ENCODE measurements around the gene SRP54.
"Not testable (repeated sequence)": the region's sequence is repeated elsewhere in the genome, so short reads cannot be mapped to it uniquely, and the experiment has no call there.

The SRP54 gene

GRCh38 chr14:34982421-34983147, at the start of gene SRP54:
SRP54 (plus strand) TSS chr14:34982992; CDS start chr14:34996710, 13,718 bp downstream.
- H3K9me3 ChIP-seq (ENCODE audit: control insufficient read depth, low read length): no peaks in the 10 kb centered on the region
- H3K9ac ChIP-seq (ENCODE audit: low read length): peak within 1 kb of the TSS; percentile 98

GRCh38 chr14:34933301-34933700, 49.5 kb upstream of the SRP54 start:
- Histone ChIP-seq H3K9ac (ENCODE audit: low read length) (no peak overlapping the region), H3K27me3 (replicated peaks; ENCODE audit: control insufficient read depth, insufficient read depth, low read length) (no peaks in the 10 kb centered on the region), H3K4me1 (ENCODE audit: control insufficient read depth, insufficient read depth, low read length) (peaks cover 6% of the 10 kb centered on the region), H3K9me3 (ENCODE audit: control insufficient read depth, low read length) (no peaks in the 10 kb centered on the region), H3K36me3 (ENCODE audit: control insufficient read depth, insufficient read depth, low read length, severe bottlenecking) (no peaks in the 10 kb centered on the region), H3K4me3 (ENCODE audit: low read length) (no peak overlapping the region)
- no peak for DNase-seq (ENCODE audit: low read depth)

More at GRCh38 chr14:34982421-34983147, at the start of gene SRP54:
- DNase-seq (ENCODE audit: low read depth): peak; percentile 98
- Histone ChIP-seq H3K4me1 (ENCODE audit: control insufficient read depth, insufficient read depth, low read length) (peaks cover 25% of the 10 kb centered on the region), H3K36me3 (ENCODE audit: control insufficient read depth, insufficient read depth, low read length, severe bottlenecking) (no peaks in the 10 kb centered on the region), H3K27me3 (replicated peaks; ENCODE audit: control insufficient read depth, insufficient read depth, low read length) (no peaks in the 10 kb centered on the region), H3K4me3 (ENCODE audit: low read length) (peak within 1 kb of the TSS; percentile 96)

DNA sequence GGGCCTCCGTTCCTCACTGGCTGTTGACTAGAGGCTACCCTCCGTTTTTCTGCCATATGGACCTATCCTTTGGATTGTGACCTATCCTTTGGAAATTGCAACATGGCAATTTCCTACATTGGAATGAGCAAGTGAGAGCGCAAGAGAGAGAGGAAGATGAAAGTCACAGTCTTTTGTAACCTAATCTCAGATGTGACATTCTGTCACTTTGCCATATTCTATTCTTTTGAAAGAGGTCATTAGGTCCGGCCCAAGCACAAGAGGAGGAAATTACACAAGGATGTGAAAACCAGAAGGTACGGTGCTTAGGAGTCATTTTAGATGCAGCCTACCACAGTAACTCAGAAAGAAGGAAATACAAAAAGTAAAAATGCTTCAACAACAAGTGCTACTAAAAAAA, 47.3 kb upstream of the SRP54 start:
- Histone ChIP-seq H3K4me3 (ENCODE audit: low read length) (no peak overlapping the region), H3K4me1 (ENCODE audit: control insufficient read depth, insufficient read depth, low read length) (peaks cover 6% of the 10 kb centered on the region), H3K27me3 (replicated peaks; ENCODE audit: control insufficient read depth, insufficient read depth, low read length) (no peaks in the 10 kb centered on the region), H3K9ac (ENCODE audit: low read length) (no peak overlapping the region), H3K9me3 (ENCODE audit: control insufficient read depth, low read length) (no peaks in the 10 kb centered on the region), H3K36me3 (ENCODE audit: control insufficient read depth, insufficient read depth, low read length, severe bottlenecking) (no peaks in the 10 kb centered on the region)
- no peak for DNase-seq (ENCODE audit: low read depth)

GRCh38 chr14:34937442-34937841, 45.4 kb upstream of the SRP54 start:
- no peak for DNase-seq (ENCODE audit: low read depth)
- no peaks in the 10 kb centered on the region for H3K4me1 ChIP-seq (ENCODE audit: control insufficient read depth, insufficient read depth, low read length)

DNA sequence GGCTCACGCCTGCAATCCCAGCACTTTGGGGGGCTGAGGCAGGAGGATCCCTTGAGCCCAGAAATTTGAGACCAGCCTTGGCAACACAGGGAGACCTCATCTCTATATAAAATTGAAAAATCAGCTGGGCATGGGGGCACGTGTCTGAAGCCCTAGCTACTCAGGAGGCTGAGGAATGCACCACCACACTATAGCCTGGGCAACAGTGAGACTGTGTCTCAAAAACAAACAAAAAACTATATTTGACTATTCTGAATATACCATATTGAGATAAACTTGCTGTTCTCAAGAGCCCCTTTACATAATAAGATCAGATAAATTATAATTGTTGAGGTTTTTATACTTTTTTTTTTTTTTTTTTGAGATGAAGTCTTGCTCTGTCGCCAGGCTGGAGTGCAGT, 44.9 kb upstream of the SRP54 start:
- Histone ChIP-seq H3K4me1 (ENCODE audit: control insufficient read depth, insufficient read depth, low read length) (no peaks in the 10 kb centered on the region), H3K4me3 (ENCODE audit: low read length) (no peak overlapping the region), H3K27me3 (replicated peaks; ENCODE audit: control insufficient read depth, insufficient read depth, low read length) (no peaks in the 10 kb centered on the region), H3K36me3 (ENCODE audit: control insufficient read depth, insufficient read depth, low read length, severe bottlenecking) (no peaks in the 10 kb centered on the region), H3K9ac (ENCODE audit: low read length) (no peak overlapping the region), H3K9me3 (ENCODE audit: control insufficient read depth, low read length) (no peaks in the 10 kb centered on the region)
- no peak for DNase-seq (ENCODE audit: low read depth)

More at GRCh38 chr14:34937442-34937841, 45.4 kb upstream of the SRP54 start:
- H3K9ac ChIP-seq (ENCODE audit: low read length): no peak overlapping the region
- no peaks in the 10 kb centered on the region for H3K27me3 ChIP-seq (replicated peaks; ENCODE audit: control insufficient read depth, insufficient read depth, low read length)
- H3K9me3 ChIP-seq (ENCODE audit: control insufficient read depth, low read length): no peaks in the 10 kb centered on the region
- H3K4me3 ChIP-seq (ENCODE audit: low read length): no peak overlapping the region
- H3K36me3 ChIP-seq (ENCODE audit: control insufficient read depth, insufficient read depth, low read length, severe bottlenecking): no peaks in the 10 kb centered on the region

GRCh38 chr14:34943506-34943905, 39.3 kb upstream of the SRP54 start:
- Histone ChIP-seq H3K27me3 (replicated peaks; ENCODE audit: control insufficient read depth, insufficient read depth, low read length) (no peaks in the 10 kb centered on the region), H3K9me3 (ENCODE audit: control insufficient read depth, low read length) (peaks cover 3% of the 10 kb centered on the region), H3K9ac (ENCODE audit: low read length) (no peak overlapping the region), H3K4me3 (ENCODE audit: low read length) (no peak overlapping the region), H3K4me1 (ENCODE audit: control insufficient read depth, insufficient read depth, low read length) (no peaks in the 10 kb centered on the region), H3K36me3 (ENCODE audit: control insufficient read depth, insufficient read depth, low read length, severe bottlenecking) (no peaks in the 10 kb centered on the region)
- DNase-seq (ENCODE audit: low read depth): no peak

DNA sequence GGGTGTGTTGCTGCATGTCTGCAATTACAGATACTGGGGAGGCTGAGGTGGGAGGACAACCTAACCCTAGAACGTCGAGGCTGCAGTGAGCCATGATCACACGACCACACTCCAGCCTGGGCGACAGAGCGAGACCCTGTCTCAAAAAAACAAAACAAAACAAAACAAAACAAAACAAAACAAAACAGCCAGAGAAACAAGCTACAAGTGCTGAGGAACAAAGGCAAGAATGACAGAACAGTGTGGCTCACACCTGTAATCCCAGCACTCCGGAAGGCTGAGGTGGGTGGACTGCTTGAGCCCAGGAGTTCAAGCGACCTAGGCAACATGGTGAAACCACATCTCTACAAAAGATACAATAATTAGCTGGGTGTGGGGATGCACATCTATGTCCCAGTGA, 38.0 kb upstream of the SRP54 start:
- H3K27me3 ChIP-seq (replicated peaks; ENCODE audit: control insufficient read depth, insufficient read depth, low read length): no peaks in the 10 kb centered on the region
- H3K9me3 ChIP-seq (ENCODE audit: control insufficient read depth, low read length): peaks cover 3% of the 10 kb centered on the region
- H3K36me3 ChIP-seq (ENCODE audit: control insufficient read depth, insufficient read depth, low read length, severe bottlenecking): no peaks in the 10 kb centered on the region
- no peak overlapping the region for H3K4me3 ChIP-seq (ENCODE audit: low read length)
- no peak for DNase-seq (ENCODE audit: low read depth)
- no peak overlapping the region for H3K9ac ChIP-seq (ENCODE audit: low read length)
- H3K4me1 ChIP-seq (ENCODE audit: control insufficient read depth, insufficient read depth, low read length): no peaks in the 10 kb centered on the region

- Histone ChIP-seq H3K9me3 (ENCODE audit: control insufficient read depth, low read length) (peaks cover 3% of the 10 kb centered on the region), H3K4me1 (ENCODE audit: control insufficient read depth, insufficient read depth, low read length) (peaks cover 8% of the 10 kb centered on the region), H3K36me3 (ENCODE audit: control insufficient read depth, insufficient read depth, low read length, severe bottlenecking) (no peaks in the 10 kb centered on the region), H3K4me3 (ENCODE audit: low read length) (no peak overlapping the region), H3K9ac (ENCODE audit: low read length) (no peak overlapping the region), H3K27me3 (replicated peaks; ENCODE audit: control insufficient read depth, insufficient read depth, low read length) (no peaks in the 10 kb centered on the region)
- no peak for DNase-seq (ENCODE audit: low read depth)
Measured at GRCh38 chr14:34946699-34947098, 36.1 kb upstream of the SRP54 start.

DNA sequence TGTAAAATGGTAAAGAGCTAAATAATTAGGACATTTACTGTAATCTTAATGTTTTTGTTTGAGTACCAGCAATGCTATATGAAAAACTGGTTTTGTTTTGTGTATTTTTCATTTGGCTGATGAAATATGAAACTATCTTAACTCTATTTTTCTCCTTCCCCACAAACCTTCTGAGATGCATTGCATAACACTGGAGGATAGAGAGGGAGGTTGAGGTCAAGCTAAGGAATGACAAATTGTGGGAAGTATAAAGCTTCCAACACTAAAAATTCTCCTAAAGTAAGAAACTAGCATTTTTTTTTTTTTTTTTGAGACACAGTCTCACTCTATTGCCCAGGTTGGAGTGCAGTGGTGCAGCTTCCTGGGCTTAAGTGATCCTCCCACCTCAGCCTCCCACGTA, 31.5 kb upstream of the SRP54 start:
- Histone ChIP-seq H3K27me3 (replicated peaks; ENCODE audit: control insufficient read depth, insufficient read depth, low read length) (no peaks in the 10 kb centered on the region), H3K4me3 (ENCODE audit: low read length) (peak overlapping the region; percentile 41), H3K9me3 (ENCODE audit: control insufficient read depth, low read length) (no peaks in the 10 kb centered on the region), H3K9ac (ENCODE audit: low read length) (peak overlapping the region; percentile 47), H3K36me3 (ENCODE audit: control insufficient read depth, insufficient read depth, low read length, severe bottlenecking) (peaks cover 4% of the 10 kb centered on the region), H3K4me1 (ENCODE audit: control insufficient read depth, insufficient read depth, low read length) (peaks cover 9% of the 10 kb centered on the region)
- DNase-seq (ENCODE audit: low read depth): peak; percentile 69

DNA sequence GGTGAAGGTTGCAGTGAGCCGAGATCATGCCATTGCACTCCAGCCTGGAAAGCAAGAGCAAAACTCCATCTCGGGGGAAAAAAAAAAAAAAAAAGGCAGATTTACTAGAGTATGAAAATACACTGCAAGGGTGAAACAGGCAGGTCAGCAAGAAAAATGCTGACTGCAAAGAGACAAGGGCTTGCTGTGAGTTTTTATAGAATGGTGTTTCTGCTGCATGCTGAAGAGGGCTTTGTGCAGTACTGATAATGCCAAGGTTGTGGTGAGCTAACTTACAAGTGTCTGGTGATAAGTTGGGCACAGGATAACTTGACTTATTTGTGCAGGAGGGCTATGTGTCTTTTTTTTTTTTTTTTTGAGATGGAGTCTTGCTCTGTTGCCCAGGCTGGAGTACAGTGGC, 25.9 kb upstream of the SRP54 start:
- Histone ChIP-seq H3K4me1 (ENCODE audit: control insufficient read depth, insufficient read depth, low read length) (no peaks in the 10 kb centered on the region), H3K9ac (ENCODE audit: low read length) (no peak overlapping the region), H3K27me3 (replicated peaks; ENCODE audit: control insufficient read depth, insufficient read depth, low read length) (no peaks in the 10 kb centered on the region), H3K4me3 (ENCODE audit: low read length) (no peak overlapping the region), H3K36me3 (ENCODE audit: control insufficient read depth, insufficient read depth, low read length, severe bottlenecking) (peaks cover 11% of the 10 kb centered on the region), H3K9me3 (ENCODE audit: control insufficient read depth, low read length) (no peaks in the 10 kb centered on the region)
- no peak for DNase-seq (ENCODE audit: low read depth)

GRCh38 chr14:34957771-34958286, 25.0 kb upstream of the SRP54 start:
- DNase-seq (ENCODE audit: low read depth): no peak
- H3K27me3 ChIP-seq (replicated peaks; ENCODE audit: control insufficient read depth, insufficient read depth, low read length): no peaks in the 10 kb centered on the region

DNA sequence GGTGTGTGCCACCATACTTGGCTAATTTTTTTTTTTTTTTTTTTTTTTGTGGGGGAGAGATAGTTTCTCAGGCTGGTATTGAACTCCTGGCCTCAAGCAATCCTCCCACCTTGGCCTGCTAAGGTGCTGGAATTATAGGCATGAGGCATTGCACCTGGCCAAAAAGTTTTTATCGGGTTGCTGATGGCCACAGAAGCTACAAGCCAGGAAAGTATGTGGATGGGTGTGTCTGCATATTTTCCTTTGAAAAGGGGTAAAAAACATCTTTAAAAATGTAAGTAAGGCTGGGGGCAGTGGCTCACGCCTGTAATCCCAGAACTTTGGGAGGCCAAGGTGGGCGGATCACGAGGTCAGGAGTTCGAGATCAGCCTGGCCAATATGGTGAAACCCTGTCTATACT, 20.7 kb upstream of the SRP54 start:
- H3K36me3 ChIP-seq (ENCODE audit: control insufficient read depth, insufficient read depth, low read length, severe bottlenecking); H3K27me3 ChIP-seq (replicated peaks; ENCODE audit: control insufficient read depth, insufficient read depth, low read length); H3K4me1 ChIP-seq (ENCODE audit: control insufficient read depth, insufficient read depth, low read length); H3K9ac ChIP-seq (ENCODE audit: low read length); H3K9me3 ChIP-seq (ENCODE audit: control insufficient read depth, low read length); DNase-seq (ENCODE audit: low read depth); H3K4me3 ChIP-seq (ENCODE audit: low read length): not testable (repeated sequence)

More at GRCh38 chr14:34957771-34958286, 25.0 kb upstream of the SRP54 start:
- H3K4me1 ChIP-seq (ENCODE audit: control insufficient read depth, insufficient read depth, low read length): no peaks in the 10 kb centered on the region
- H3K36me3 ChIP-seq (ENCODE audit: control insufficient read depth, insufficient read depth, low read length, severe bottlenecking): peaks cover 11% of the 10 kb centered on the region
- H3K9ac ChIP-seq (ENCODE audit: low read length): no peak overlapping the region
- no peak overlapping the region for H3K4me3 ChIP-seq (ENCODE audit: low read length)
- H3K9me3 ChIP-seq (ENCODE audit: control insufficient read depth, low read length): no peaks in the 10 kb centered on the region
